ENCODE measurements around the gene CENPC. TPM values are rescaled to one million over a fixed set of nuclear protein-coding genes. Genes with fewer than 3 reads are reported as not detected.

CENPC gene
- total and polyA plus RNA-seq, 2 of the 4 experiments (the other 2 are of a cell fraction): 4.2 to 6.6 TPM

DNA sequence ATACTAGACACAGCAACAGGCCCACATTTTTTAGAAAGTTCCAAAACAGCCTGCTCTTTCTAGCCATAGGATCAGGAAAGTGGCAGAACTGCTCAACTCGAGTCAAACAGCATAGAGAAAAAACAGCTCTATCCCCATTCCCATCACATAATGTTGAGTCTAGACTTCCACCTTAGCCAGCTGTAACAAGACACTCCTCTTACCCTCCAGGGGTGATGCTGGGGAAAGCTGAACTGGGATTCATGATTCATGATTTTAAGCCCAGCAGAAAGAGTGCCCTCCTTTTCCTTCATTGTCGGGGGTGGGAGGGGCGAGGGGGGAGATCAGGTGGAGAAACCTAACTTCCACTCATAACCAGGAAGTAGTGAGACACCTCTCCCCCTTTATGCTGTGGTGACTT is 86.1 kb downstream of the CENPC start:
- no peak overlapping the region for H4K91ac ChIP-seq (ENCODE audit: insufficient read depth, low read depth, low read length)
- dilution Hi-C loops (cut with HindIII; ENCODE audit: low sequenced_read_pairs, unreplicated experiment) (no loop called here), in situ Hi-C loops (cut with MboI; ENCODE audit: low sequenced_read_pairs) (no loop called here), intact Hi-C loops (cut with micrococcal nuclease) (no loop called here)
- H3K36me3 ChIP-seq (ENCODE audit: control insufficient read depth, insufficient read depth, low read length): no peaks in the 10 kb centered on the region
- no peaks in the 10 kb centered on the region for H3K27me3 ChIP-seq (ENCODE audit: control insufficient read depth, insufficient read depth, low read length)
- no peak overlapping the region for H2AFZ ChIP-seq (replicated peaks; ENCODE audit: low read length, poor library complexity)
- BruUV-seq (replicated peaks): no TSS peak
- H3K14ac ChIP-seq (replicated peaks; ENCODE audit: low read depth, low read length): no peak overlapping the region
- H3K4me1 ChIP-seq (ENCODE audit: control insufficient read depth, insufficient read depth, low read length): no peaks in the 10 kb centered on the region; the same call in 1 of the 2 replicates
- no peak overlapping the region for H2BK5ac ChIP-seq (ENCODE audit: low read depth, low read length, poor library complexity, severe bottlenecking)
- H3K56ac ChIP-seq (ENCODE audit: extremely low read depth, insufficient read depth, low read length): no peak overlapping the region
- H4K8ac ChIP-seq (ENCODE audit: low read depth in 2 of 2, low read length in 2 of 2): no peak overlapping the region
- H2AK9ac ChIP-seq (replicated peaks; ENCODE audit: low read depth, low read length, poor library complexity): no peak overlapping the region
- H4K20me1 ChIP-seq (ENCODE audit: insufficient read depth, low read length): no peaks in the 10 kb centered on the region
- H3K4ac ChIP-seq (ENCODE audit: low read depth, low read length): no peak overlapping the region
- no peaks in the 10 kb centered on the region for H3K79me1 ChIP-seq (ENCODE audit: low read depth in 1 of 2, low read length in 2 of 2)
- H3K27ac ChIP-seq (ENCODE audit: insufficient read depth, low read length): no peak overlapping the region
- no peaks in the 10 kb centered on the region for H3K9me1 ChIP-seq (ENCODE audit: insufficient read depth, low read length)
- ChIA-PET CTCF (no interaction called here), POLR2A (ENCODE audit: unreplicated experiment) (no interaction called here)
- H2BK20ac ChIP-seq (ENCODE audit: low read depth, low read length): no peak overlapping the region
- no peak overlapping the region for H3K9ac ChIP-seq (ENCODE audit: low read depth, low read length)
- no peak overlapping the region for H2BK120ac ChIP-seq (ENCODE audit: low read depth, low read length)
- H3K23ac ChIP-seq (ENCODE audit: low read depth, low read length): no peak overlapping the region
- H2AK5ac ChIP-seq (ENCODE audit: low read depth, low read length): no peak overlapping the region
- WGBS, 2 experiments (ENCODE audit: extremely low coverage in 2 of 2, insufficient read length in 1 of 2): no CpG with 5 or more reads among the region's 3 CpGs
- TF ChIP-seq, protein P1, sequence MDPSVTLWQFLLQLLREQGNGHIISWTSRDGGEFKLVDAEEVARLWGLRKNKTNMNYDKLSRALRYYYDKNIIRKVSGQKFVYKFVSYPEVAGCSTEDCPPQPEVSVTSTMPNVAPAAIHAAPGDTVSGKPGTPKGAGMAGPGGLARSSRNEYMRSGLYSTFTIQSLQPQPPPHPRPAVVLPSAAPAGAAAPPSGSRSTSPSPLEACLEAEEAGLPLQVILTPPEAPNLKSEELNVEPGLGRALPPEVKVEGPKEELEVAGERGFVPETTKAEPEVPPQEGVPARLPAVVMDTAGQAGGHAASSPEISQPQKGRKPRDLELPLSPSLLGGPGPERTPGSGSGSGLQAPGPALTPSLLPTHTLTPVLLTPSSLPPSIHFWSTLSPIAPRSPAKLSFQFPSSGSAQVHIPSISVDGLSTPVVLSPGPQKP (IDR thresholded peaks at IDR 0.05; ENCODE audit: borderline replicate concordance, low read depth, low read length): no peak
- TF ChIP-seq, protein P2, sequence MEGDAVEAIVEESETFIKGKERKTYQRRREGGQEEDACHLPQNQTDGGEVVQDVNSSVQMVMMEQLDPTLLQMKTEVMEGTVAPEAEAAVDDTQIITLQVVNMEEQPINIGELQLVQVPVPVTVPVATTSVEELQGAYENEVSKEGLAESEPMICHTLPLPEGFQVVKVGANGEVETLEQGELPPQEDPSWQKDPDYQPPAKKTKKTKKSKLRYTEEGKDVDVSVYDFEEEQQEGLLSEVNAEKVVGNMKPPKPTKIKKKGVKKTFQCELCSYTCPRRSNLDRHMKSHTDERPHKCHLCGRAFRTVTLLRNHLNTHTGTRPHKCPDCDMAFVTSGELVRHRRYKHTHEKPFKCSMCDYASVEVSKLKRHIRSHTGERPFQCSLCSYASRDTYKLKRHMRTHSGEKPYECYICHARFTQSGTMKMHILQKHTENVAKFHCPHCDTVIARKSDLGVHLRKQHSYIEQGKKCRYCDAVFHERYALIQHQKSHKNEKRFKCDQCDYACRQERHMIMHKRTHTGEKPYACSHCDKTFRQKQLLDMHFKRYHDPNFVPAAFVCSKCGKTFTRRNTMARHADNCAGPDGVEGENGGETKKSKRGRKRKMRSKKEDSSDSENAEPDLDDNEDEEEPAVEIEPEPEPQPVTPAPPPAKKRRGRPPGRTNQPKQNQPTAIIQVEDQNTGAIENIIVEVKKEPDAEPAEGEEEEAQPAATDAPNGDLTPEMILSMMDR (conservative IDR thresholded peaks at IDR 0.05; ENCODE audit: low read depth, low read length): no peak
- TF ChIP-seq FOS (IDR thresholded peaks at IDR 0.05; ENCODE audit: low read depth, low read length): no peak
- TF ChIP-seq MXI1 (IDR thresholded peaks at IDR 0.05; ENCODE audit: borderline replicate concordance, low read depth, low read length): no peak
- TF ChIP-seq NFE2L2 (IDR thresholded peaks at IDR 0.05; ENCODE audit: low read depth, low read length): no peak
- no peak for TF ChIP-seq MAZ (IDR thresholded peaks at IDR 0.05; ENCODE audit: borderline replicate concordance, low read depth, low read length)
- TF ChIP-seq RFX5 (IDR thresholded peaks at IDR 0.05; ENCODE audit: low read depth, low read length): no peak
- no peak for TF ChIP-seq BHLHE40 (IDR thresholded peaks at IDR 0.05; ENCODE audit: low read depth, low read length)
- TF ChIP-seq MAFK (IDR thresholded peaks at IDR 0.05; ENCODE audit: low read depth, low read length): no peak
- no peak for TF ChIP-seq CEBPB (IDR thresholded peaks at IDR 0.05; ENCODE audit: low read depth, low read length)
- no peak for TF ChIP-seq CHD1 (IDR thresholded peaks at IDR 0.05; ENCODE audit: low read depth, low read length)
- H3K9me3 ChIP-seq (ENCODE audit: control insufficient read depth, insufficient read depth, low read length): no peaks in the 10 kb centered on the region
- DNase-seq: peak; percentile 25
- H4K5ac ChIP-seq (ENCODE audit: low read depth, low read length): no peak overlapping the region
- no peak overlapping the region for H3K4me3 ChIP-seq (ENCODE audit: insufficient read depth, low read depth, low read length)
- no peak overlapping the region for H2BK15ac ChIP-seq (ENCODE audit: low read depth, low read length)
- H3K4me2 ChIP-seq (ENCODE audit: low read depth, low read length): no peak overlapping the region
- H3K18ac ChIP-seq (ENCODE audit: low read depth, low read length): no peak overlapping the region
- ATAC-seq (ENCODE audit: low read depth): peak; percentile 61
